Measurements from ENCODE around the gene SFXN5. TPM values are rescaled to one million over a fixed set of nuclear protein-coding genes. Genes with fewer than 3 reads are reported as not detected.

Gene SFXN5
- total RNA-seq, 4 donors from 2014 or later = 8.4 to 18.3 (median 15.3) TPM

DNA sequence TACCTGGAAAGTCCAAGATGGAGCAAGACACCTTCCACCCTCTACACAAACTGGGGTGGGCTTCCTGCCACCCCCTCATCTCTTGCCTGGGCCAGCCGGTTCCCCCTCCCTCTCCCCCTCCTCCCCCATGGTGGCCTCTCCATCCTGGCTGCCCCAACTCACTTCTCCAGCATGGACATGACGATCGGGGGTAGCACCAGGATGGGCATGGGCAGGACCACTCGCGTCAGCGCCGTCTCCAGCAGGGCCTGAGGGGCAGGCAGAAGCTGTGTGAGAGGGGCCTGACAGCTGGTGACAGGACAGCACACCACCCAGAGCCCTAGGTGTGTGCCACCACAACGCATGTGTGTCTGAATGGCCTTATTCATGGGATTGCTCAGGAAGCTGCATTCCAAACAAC, 103.2 kb downstream of the SFXN5 start:
- H3K4me3 ChIP-seq (ENCODE audit: low read depth, poor library complexity, severe bottlenecking) = no peak overlapping the region
- intact Hi-C loops (cut with DNase I; ENCODE audit: low total_unique reads) = no loop called here
- 94 to 95% methylated on average over 8 of the region's 8 CpGs for WGBS, 2 donors
- TF ChIP-seq, protein P1, sequence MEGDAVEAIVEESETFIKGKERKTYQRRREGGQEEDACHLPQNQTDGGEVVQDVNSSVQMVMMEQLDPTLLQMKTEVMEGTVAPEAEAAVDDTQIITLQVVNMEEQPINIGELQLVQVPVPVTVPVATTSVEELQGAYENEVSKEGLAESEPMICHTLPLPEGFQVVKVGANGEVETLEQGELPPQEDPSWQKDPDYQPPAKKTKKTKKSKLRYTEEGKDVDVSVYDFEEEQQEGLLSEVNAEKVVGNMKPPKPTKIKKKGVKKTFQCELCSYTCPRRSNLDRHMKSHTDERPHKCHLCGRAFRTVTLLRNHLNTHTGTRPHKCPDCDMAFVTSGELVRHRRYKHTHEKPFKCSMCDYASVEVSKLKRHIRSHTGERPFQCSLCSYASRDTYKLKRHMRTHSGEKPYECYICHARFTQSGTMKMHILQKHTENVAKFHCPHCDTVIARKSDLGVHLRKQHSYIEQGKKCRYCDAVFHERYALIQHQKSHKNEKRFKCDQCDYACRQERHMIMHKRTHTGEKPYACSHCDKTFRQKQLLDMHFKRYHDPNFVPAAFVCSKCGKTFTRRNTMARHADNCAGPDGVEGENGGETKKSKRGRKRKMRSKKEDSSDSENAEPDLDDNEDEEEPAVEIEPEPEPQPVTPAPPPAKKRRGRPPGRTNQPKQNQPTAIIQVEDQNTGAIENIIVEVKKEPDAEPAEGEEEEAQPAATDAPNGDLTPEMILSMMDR (IDR thresholded peaks at IDR 0.05) = no peak
- TF ChIP-seq POLR2A (IDR thresholded peaks at IDR 0.05) = no peak
- DNase-seq (ENCODE audit: low spot score in 2 of 2) = no peak

DNA sequence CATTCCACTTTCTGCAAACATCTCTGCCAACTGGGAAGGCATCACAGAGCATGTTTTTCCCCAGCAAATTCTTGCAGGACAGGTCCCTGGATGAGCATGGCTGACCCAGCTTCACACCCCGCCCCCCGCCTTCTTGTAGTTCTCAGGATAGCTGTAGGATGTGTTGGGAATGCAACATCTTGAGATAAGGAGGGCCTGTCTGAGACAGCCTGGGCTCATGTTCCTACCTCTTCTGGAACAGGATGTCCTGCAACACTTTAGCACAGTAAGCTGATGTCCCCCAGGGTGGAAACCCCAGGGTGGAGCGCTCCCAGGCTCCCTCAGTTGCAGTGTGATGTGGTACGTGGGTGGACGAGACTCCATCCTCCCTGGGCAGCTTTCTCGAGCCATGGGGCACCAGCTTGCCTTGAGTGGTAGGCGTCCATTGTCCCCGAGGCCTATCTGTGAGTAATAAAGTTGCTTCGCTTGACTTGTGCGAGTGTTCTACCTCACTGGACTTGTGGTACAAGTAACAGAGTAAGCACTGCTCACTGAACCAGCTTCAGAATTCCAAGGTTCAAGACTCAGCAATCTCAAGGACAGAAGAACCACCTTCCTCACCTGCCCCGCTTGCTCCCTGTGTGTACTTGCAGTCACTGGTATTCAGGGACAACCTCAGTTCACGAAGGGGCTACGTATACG, 105.6 kb downstream of the SFXN5 start:
- no peak overlapping the region for H3K4me3 ChIP-seq (ENCODE audit: low read depth, poor library complexity, severe bottlenecking)
- no peak for TF ChIP-seq POLR2A (IDR thresholded peaks at IDR 0.05)
- TF ChIP-seq, protein P1 (IDR thresholded peaks at IDR 0.05) = no peak
- WGBS, 2 donors = 94 to 95% methylated on average over 14 of the region's 14 CpGs
- intact Hi-C loops (cut with DNase I; ENCODE audit: low total_unique reads) = no loop called here
- no peak for DNase-seq (ENCODE audit: low spot score in 2 of 2)

DNA sequence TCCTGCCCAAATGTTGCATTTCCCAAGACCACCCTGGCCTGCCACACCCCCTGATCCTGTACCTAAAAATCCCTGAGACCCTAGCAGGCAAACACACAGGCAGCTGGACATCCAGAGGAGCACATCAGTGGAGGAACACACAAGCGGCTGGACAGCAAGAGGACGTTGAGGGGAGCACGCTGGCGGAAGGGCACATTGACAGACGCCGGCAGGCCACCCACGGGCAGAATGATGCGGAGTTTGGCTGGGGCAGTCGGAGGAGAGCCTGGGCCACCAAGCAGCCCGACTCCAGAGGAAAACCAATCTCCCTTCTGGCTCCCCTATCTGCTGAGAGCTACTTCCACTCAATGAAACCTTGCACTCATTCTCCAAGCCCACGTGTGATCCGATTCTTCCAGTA, 106.5 kb downstream of the SFXN5 start:
- no peak for DNase-seq (ENCODE audit: low spot score in 2 of 2)
- whole genome bisulfite sequencing, 2 donors = 90 to 94% methylated on average over 12 of the region's 12 CpGs

DNA sequence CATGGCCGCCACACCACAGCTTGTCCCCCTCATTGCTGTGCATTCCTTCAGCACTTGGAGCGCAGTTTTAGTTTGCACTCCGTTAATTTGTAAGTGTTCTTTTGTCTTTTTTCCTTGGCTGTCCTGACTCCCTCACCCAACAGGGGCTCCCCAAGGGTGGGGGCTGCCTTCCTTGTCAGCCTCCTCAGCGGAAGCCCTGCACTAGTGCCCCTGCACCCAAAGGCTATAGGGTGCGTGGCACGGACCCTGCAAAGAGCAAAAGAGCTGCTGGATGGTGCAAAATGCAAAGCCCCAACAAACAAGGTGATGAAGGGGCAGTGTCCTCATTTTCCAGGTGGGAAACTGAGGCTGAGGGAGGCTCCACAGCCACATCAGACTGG, 107.4 kb downstream of the SFXN5 start:
- no peak overlapping the region for H3K4me3 ChIP-seq (ENCODE audit: low read depth, poor library complexity, severe bottlenecking)
- 92 to 96% methylated on average over 6 of the region's 6 CpGs for WGBS, 2 donors
- DNase-seq (ENCODE audit: low spot score in 2 of 2) = no peak
- TF ChIP-seq POLR2A (IDR thresholded peaks at IDR 0.05) = no peak
- intact Hi-C loops (cut with DNase I; ENCODE audit: low total_unique reads) = no loop called here

More for the DNA sequence above, 106.5 kb downstream of the SFXN5 start:
- H3K4me3 ChIP-seq (ENCODE audit: low read depth, poor library complexity, severe bottlenecking) = no peak overlapping the region
- intact Hi-C loops (cut with DNase I; ENCODE audit: low total_unique reads) = no loop called here
- TF ChIP-seq, protein P1 (IDR thresholded peaks at IDR 0.05) = no peak
- no peak for TF ChIP-seq POLR2A (IDR thresholded peaks at IDR 0.05)

DNA sequence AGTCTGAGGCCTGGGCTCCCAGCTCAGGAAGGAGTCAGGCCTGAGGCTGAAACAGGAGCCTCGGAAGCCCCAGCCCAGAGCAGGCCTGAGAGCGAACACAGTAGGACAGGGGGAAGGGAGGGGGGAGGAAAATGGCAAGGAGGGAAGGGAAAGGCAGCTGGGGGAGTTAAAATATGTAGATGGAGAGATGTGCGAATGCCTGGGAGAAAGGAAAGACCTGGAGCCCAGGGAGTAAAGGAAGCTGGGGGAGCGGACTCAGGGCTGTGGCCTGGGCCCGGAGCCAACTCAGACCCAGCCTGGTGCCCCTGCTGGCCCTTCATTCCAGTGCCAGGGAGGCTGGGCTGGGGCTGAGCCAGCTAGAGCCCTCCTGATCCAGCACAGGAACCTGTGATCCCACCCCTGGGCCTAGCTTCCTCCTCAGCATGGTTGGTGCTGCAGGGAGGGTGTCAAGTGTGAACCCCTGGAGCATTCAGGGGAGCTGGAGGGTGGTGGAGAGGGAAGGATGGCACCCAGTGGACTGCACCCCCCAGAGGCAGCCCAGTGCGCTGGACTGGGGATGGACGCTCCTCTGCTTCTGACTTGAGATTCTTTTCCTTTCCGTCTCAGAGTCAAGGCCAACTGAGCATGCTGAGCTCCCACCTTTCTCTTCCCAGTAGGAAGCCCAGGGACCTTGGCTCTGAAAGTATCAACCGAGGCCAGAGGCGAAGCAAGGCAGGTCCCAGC, 107.9 kb downstream of the SFXN5 start:
- intact Hi-C loops (cut with DNase I; ENCODE audit: low total_unique reads) = no loop called here
- H3K4me3 ChIP-seq (ENCODE audit: low read depth, poor library complexity, severe bottlenecking) = no peak overlapping the region
- no peak for TF ChIP-seq POLR2A (IDR thresholded peaks at IDR 0.05)
- TF ChIP-seq, protein P1 (IDR thresholded peaks at IDR 0.05) = no peak
- DNase-seq (ENCODE audit: low spot score in 2 of 2) = no peak
- WGBS, 2 donors = 87 to 89% methylated on average over 10 of the region's 10 CpGs

DNA sequence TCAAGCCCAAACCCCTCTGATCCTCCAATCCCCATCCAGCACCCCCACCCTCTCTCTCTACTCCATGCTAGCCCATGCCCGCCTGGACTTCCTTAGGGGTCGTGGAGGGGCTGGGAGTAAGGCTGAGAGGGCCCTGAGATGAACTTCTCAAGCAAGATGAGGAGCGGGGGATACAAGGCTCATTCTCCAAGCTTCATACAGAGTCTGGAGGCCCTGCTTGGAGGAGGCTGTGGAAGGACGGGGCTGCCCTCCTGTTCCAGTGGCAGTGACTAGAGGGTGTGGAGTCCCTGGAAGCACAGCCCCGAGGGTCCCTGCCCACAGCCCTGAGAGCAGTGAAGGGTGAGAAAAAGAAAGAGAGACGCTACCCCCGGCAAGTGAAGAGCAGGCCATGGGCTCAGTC, 108.6 kb downstream of the SFXN5 start:
- intact Hi-C loops (cut with DNase I; ENCODE audit: low total_unique reads) = no loop called here
- TF ChIP-seq POLR2A (IDR thresholded peaks at IDR 0.05) = no peak
- TF ChIP-seq, protein P1 (IDR thresholded peaks at IDR 0.05) = no peak
- WGBS, 2 donors = 87 to 90% methylated on average over 7 of the region's 7 CpGs

More for the DNA sequence above, 108.6 kb downstream of the SFXN5 start:
- H3K4me3 ChIP-seq (ENCODE audit: low read depth, poor library complexity, severe bottlenecking) = no peak overlapping the region
- no peak for DNase-seq (ENCODE audit: low spot score in 2 of 2)
